Ascending aorta (tissue), 2 donors: ENCODE results near the gene EMCN. TPM values are rescaled to one million over a fixed set of nuclear protein-coding genes. Genes with fewer than 3 reads are reported as not detected.

ENCODE experiments used
- DNase-seq, 2 donors: peaks; one replicate each; pipeline ENCODE4 v3.0.0-alpha.2; 2019; ENCODE audit warnings: low spot score in 2 of 2
- H3K27ac ChIP-seq, 2 donors: fragments of 200-600 bp; sonication (generic); one replicate each; pipeline ENCODE4 v1.5.1; 2016 to 2017; ENCODE audit warnings: mild to moderate bottlenecking in 1 of 2
- H3K27me3 ChIP-seq: fragments of 200-600 bp; sonication (generic); one replicate; pipeline ENCODE4 v1.5.1; 2017
- H3K36me3 ChIP-seq, 2 donors: fragments of 200-600 bp; sonication (generic); one replicate each; pipeline ENCODE4 v1.5.1; 2016
- H3K4me1 ChIP-seq, 2 donors: fragments of 200-600 bp; sonication (generic); one replicate each; pipeline ENCODE4 v1.5.1; 2016 to 2017; ENCODE audit warnings: mild to moderate bottlenecking in 1 of 2
- H3K4me3 ChIP-seq, 2 donors: fragments of 200-600 bp; sonication (generic); one replicate each; pipeline ENCODE4 v1.5.1; 2016 to 2017; ENCODE audit warnings: mild to moderate bottlenecking in 1 of 2
- H3K9me3 ChIP-seq, 2 donors: fragments of 200-600 bp; sonication (generic); one replicate each; pipeline ENCODE4 v1.5.1; 2016
- intact Hi-C: fragments of 100-400 bp; cut with DNase I; formaldehyde crosslinking; loops from one replicate; pipeline ENCODE4 v1.15.1; 2023
- total RNA-seq: library from RNA; depleted of rRNA; stranded (reverse); fragments of >200 nt; gene quantifications from one replicate; pipeline ENCODE4 v1.1.0, GENCODE V29; 2016
- TF ChIP-seq, protein P1 (sequence below), 3 experiments: fragments of 200-600 bp in 2 of 3; fragments of 450-650 bp in 1 of 3; sonication (generic) in 2 of 3; IDR thresholded peaks; one replicate each; pipeline ENCODE4 v1.5.1; 2016 to 2019; ENCODE audit warnings: antibody characterized with exemption in 3 of 3, mild to moderate bottlenecking in 1 of 3, moderate library complexity in 1 of 3

EMCN gene
- total RNA-seq, 1 donor from 2014 or later, result 24.6 TPM

DNA sequence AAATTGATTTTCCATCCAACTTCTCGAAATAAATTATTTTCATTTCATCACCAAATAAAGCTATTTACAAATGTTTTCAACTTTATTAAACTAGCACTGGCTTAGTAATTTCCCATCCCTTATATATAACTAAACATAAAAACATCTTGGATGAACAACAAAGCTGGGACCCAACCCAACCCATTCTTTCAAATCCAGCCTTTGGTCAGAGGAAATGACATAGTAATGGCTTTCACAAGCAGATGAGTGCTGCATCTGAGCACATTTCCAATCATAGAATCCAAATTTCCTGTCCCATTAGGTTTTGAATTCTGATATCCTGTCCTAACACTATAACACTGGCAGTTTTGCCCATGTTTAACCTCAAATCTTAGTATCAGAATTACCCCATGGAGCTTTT is 7.9 kb upstream of the EMCN start:
- no peak for DNase-seq
- no peaks in the 10 kb centered on the region for H3K27me3 ChIP-seq
- TF ChIP-seq, protein P1, sequence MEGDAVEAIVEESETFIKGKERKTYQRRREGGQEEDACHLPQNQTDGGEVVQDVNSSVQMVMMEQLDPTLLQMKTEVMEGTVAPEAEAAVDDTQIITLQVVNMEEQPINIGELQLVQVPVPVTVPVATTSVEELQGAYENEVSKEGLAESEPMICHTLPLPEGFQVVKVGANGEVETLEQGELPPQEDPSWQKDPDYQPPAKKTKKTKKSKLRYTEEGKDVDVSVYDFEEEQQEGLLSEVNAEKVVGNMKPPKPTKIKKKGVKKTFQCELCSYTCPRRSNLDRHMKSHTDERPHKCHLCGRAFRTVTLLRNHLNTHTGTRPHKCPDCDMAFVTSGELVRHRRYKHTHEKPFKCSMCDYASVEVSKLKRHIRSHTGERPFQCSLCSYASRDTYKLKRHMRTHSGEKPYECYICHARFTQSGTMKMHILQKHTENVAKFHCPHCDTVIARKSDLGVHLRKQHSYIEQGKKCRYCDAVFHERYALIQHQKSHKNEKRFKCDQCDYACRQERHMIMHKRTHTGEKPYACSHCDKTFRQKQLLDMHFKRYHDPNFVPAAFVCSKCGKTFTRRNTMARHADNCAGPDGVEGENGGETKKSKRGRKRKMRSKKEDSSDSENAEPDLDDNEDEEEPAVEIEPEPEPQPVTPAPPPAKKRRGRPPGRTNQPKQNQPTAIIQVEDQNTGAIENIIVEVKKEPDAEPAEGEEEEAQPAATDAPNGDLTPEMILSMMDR (IDR thresholded peaks at IDR 0.05), result no peak
- H3K36me3 ChIP-seq, result no peaks in the 10 kb centered on the region
- no peak overlapping the region for H3K27ac ChIP-seq
- no peak overlapping the region for H3K4me3 ChIP-seq
- H3K4me1 ChIP-seq, result no peaks in the 10 kb centered on the region
- intact Hi-C loops, result no loop called here
- H3K9me3 ChIP-seq, result no peaks in the 10 kb centered on the region

DNA sequence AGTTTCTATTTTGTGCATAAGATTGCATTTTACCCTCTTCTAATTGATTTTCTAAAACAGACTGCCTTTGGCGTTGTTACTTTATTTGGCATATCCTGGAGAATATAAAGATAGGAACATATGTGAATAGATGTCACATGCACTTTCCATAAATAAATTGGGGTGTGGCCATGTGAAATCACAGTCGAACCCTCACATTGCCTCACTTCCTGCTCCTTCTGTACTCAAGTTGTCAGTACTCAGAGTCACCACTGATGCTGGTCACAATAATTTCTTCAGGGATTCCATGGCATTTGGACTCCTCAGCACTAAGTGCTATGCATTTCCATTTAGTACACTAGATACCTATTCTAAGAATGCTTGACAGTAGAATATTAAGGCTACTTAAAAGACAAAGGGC is 1.4 kb upstream of the EMCN start:
- no peak for DNase-seq
- Histone ChIP-seq H3K36me3 (no peaks in the 10 kb centered on the region), H3K4me3 (no peak overlapping the region), H3K9me3 (no peaks in the 10 kb centered on the region), H3K27me3 (no peaks in the 10 kb centered on the region), H3K4me1 (no peaks in the 10 kb centered on the region), H3K27ac (no peak overlapping the region)
- intact Hi-C loops, result no loop called here
- TF ChIP-seq, protein P1 (IDR thresholded peaks at IDR 0.05), result no peak

DNA sequence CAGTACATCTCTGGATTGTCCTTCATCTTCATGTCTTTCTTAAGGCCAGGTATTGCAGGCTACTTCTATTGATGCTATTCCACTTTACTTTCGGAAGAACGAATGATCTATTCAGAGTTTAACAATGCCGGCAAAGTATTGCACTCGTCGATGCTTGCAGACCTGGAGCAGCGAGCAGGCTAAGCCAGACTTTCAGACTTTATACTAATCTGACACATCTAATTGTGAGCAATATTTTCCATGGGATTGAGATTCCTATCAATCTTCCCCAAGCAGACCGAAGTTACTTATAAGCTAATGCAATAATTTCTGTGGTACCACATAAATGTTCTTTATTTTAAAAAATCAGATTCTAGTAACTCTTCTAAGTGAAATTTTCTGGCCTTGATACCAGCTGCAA is 1.6 kb downstream of the EMCN start:
- H3K9me3 ChIP-seq, result no peaks in the 10 kb centered on the region
- H3K4me3 ChIP-seq, result peak overlapping the region in 1 of 2 donors; percentile 1
- no peak for DNase-seq
- H3K27ac ChIP-seq, result no peak overlapping the region
- no peaks in the 10 kb centered on the region for H3K36me3 ChIP-seq
- no peaks in the 10 kb centered on the region for H3K27me3 ChIP-seq
- intact Hi-C loops, result no loop called here
- TF ChIP-seq, protein P1 (IDR thresholded peaks at IDR 0.05), result no peak
- no peaks in the 10 kb centered on the region for H3K4me1 ChIP-seq

DNA sequence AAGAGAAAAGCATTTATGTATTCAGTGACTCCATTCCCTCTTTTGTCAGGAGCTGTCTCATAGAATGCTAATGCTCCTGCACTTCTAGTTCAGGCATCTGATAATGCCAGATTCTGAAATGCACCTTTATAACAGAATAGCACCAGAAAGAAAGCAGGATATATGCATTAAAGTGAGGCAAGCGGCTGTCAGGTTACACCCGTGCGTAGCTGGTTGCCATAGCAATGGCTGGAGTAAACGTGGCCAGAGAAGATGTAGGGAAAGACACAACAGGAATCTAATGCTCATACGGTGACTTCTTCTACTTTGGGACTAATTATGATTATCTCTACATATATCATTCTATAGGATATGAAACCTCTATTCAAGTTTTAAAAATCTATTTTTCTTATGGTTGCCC is 5.9 kb downstream of the EMCN start:
- Histone ChIP-seq H3K27ac (no peak overlapping the region), H3K36me3 (no peaks in the 10 kb centered on the region), H3K4me3 (no peak overlapping the region), H3K27me3 (no peaks in the 10 kb centered on the region), H3K4me1 (peaks cover 0 to 4% of the 10 kb centered on the region in 2 donors), H3K9me3 (no peaks in the 10 kb centered on the region)
- TF ChIP-seq, protein P1 (IDR thresholded peaks at IDR 0.05), result no peak
- no peak for DNase-seq
- intact Hi-C loops, result no loop called here

DNA sequence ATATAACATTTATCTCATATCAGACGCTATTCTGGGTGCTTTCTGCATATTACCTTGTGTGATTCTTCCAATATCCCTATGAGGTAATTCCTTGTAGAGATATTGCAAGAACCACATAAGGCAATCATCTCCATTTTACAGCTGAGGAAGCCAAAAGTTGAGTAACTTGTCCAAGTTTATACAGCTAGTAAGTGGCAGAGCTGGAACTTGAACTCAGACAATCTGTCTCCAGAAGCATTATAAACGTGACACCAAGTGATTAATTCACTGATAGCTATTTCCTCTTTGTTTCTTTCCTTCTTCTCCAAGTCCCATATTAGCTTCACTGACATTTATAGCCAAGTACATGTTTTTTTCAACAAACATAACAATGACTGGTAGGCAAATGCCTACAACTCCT is 7.3 kb downstream of the EMCN start:
- Histone ChIP-seq H3K4me1 (peaks cover 0 to 4% of the 10 kb centered on the region in 2 donors), H3K27ac (no peak overlapping the region), H3K27me3 (no peaks in the 10 kb centered on the region), H3K36me3 (no peaks in the 10 kb centered on the region), H3K4me3 (no peak overlapping the region), H3K9me3 (no peaks in the 10 kb centered on the region)
- DNase-seq, result no peak
- intact Hi-C loops, result no loop called here
- TF ChIP-seq, protein P1 (IDR thresholded peaks at IDR 0.05), result no peak

DNA sequence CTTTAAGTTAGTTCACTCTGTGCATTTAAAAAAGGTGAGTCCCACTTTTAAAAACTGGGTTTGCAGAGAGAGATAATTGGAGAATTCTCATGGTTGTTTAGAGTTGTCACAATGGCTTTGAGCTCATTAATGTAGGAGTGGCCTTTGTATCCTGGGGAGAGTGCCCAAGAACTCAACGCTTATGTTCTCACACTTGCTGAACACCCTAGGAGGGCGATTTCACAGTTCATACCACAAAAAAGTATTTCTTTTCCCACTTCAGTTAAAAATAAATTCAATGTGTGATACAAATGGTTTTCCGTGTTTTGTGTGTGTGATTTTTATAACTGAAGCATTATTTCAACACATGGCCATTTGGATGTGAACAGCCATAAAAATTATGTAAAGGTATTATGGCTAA is 8.4 kb downstream of the EMCN start:
- H3K27me3 ChIP-seq, result no peaks in the 10 kb centered on the region
- TF ChIP-seq, protein P1 (IDR thresholded peaks at IDR 0.05), result no peak

More for the DNA sequence above, 8.4 kb downstream of the EMCN start:
- Histone ChIP-seq H3K27ac (no peak overlapping the region), H3K36me3 (no peaks in the 10 kb centered on the region), H3K4me3 (no peak overlapping the region), H3K4me1 (peaks cover 0 to 4% of the 10 kb centered on the region in 2 donors), H3K9me3 (no peaks in the 10 kb centered on the region)
- no peak for DNase-seq
- intact Hi-C loops, result no loop called here
